Measurements from ENCODE around the gene ILF2.

- TF ChIP-seq POLR2A (IDR thresholded peaks at IDR 0.05; ENCODE audit: low read depth) = no peak
- no peak for TF ChIP-seq CTCF (IDR thresholded peaks at IDR 0.05)
Observed at GRCh38 chr1:153642161-153642560, 28.6 kb downstream of the ILF2 start.

Measured in esophagus muscularis mucosa (tissue), 3 donors.